Measurements from ENCODE around the gene OR6C2.

DNA sequence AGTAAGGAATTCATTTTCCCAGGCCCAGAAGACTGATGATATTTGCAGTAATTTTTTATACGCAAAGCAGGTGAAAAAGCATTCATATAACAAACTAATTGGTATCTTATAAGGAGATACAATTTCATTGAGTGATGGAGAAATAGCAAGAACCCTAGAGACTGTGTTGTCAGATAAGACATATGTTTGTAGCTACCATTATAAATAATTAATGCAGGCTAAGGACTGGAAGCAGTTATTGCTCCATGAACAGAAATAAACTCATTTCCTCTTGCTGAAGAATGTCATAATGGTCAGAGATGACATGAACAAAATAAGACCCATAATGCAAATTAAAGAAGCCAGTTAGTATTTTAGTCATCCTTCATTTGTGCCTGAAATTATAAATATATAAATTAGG, 1.5 kb downstream of the OR6C2 start:
- TF ChIP-seq, protein P1, sequence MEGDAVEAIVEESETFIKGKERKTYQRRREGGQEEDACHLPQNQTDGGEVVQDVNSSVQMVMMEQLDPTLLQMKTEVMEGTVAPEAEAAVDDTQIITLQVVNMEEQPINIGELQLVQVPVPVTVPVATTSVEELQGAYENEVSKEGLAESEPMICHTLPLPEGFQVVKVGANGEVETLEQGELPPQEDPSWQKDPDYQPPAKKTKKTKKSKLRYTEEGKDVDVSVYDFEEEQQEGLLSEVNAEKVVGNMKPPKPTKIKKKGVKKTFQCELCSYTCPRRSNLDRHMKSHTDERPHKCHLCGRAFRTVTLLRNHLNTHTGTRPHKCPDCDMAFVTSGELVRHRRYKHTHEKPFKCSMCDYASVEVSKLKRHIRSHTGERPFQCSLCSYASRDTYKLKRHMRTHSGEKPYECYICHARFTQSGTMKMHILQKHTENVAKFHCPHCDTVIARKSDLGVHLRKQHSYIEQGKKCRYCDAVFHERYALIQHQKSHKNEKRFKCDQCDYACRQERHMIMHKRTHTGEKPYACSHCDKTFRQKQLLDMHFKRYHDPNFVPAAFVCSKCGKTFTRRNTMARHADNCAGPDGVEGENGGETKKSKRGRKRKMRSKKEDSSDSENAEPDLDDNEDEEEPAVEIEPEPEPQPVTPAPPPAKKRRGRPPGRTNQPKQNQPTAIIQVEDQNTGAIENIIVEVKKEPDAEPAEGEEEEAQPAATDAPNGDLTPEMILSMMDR (conservative IDR thresholded peaks at IDR 0.05; ENCODE audit: low read length), result no peak
- no peak for TF ChIP-seq EZH2phosphoT487 (IDR thresholded peaks at IDR 0.05; ENCODE audit: borderline replicate concordance, low read depth, low read length)

Data from OCI-LY7 (cell line).